ENCODE data around the gene LMX1B.

DNA sequence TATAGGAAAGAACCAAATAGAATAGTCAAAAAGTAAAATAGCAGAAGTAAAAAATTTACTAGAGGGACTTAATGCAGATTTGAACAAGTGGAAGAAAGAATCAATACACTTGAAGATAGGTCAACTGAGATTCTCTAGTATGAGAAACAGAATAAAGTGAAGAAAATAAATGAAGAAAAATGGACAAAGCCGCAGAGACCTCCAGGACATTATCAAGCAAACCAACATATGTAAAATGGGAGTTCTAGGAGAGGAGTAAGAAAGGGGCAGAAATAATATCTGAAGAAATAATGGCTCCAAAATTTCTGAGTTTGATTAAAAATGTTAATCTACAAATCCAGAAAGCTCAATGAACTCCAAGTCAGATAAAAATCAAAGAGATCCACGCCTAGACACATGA lies 121.1 kb downstream of the LMX1B start:
- no peak for TF ChIP-seq POLR2A (IDR thresholded peaks at IDR 0.05; ENCODE audit: low read depth, low read length)
- no peak for TF ChIP-seq POLR2AphosphoS5 (IDR thresholded peaks at IDR 0.05; ENCODE audit: low read depth, low read length)
- TF ChIP-seq TAF1 (IDR thresholded peaks at IDR 0.05; ENCODE audit: low read depth, low read length) = no peak
- TF ChIP-seq POU2F2 (IDR thresholded peaks at IDR 0.05; ENCODE audit: low read depth, low read length) = no peak
- no peak for TF ChIP-seq SPI1 (IDR thresholded peaks at IDR 0.05; ENCODE audit: low read depth, low read length)
- no peak for TF ChIP-seq PAX5 (IDR thresholded peaks at IDR 0.05; ENCODE audit: insufficient read depth, low read length, severe bottlenecking)

All from GM12891 (cell line).